GM18520 (cell line): ENCODE measurements around the gene FNDC3B.

Experiments used
- ATAC-seq: cut with Tn5 transposase; IDR thresholded peaks from one replicate; pipeline ENCODE4 v1.9.1; 2021; ENCODE audit not compliant: unreplicated experiment

Gene FNDC3B

GRCh38 chr3:172147113-172147818 is 107.9 kb downstream of the FNDC3B start:
- ATAC-seq, result no peak

- ATAC-seq, result no peak
These were observed 108.9 kb downstream of the FNDC3B start for GRCh38 chr3:172148241-172148640.

GRCh38 chr3:172148702-172149565 is 109.6 kb downstream of the FNDC3B start:
- no peak for ATAC-seq

GRCh38 chr3:172150268-172150667 is 110.9 kb downstream of the FNDC3B start:
- ATAC-seq, result no peak

- ATAC-seq, result no peak
These were observed 111.7 kb downstream of the FNDC3B start for GRCh38 chr3:172150913-172151650.

GRCh38 chr3:172151651-172152649 is 112.6 kb downstream of the FNDC3B start:
- no peak for ATAC-seq

- ATAC-seq, result no peak
These were observed 113.5 kb downstream of the FNDC3B start for GRCh38 chr3:172152874-172153273.

GRCh38 chr3:172153335-172153861 is 114.0 kb downstream of the FNDC3B start:
- no peak for ATAC-seq

- peak; percentile 74 for ATAC-seq
These were observed 115.6 kb downstream of the FNDC3B start for GRCh38 chr3:172154768-172155664.

- no peak for ATAC-seq
These were observed 116.7 kb downstream of the FNDC3B start for GRCh38 chr3:172155897-172156585.

GRCh38 chr3:172156586-172156955 is 117.2 kb downstream of the FNDC3B start:
- ATAC-seq, result no peak

GRCh38 chr3:172157564-172158258 is 118.3 kb downstream of the FNDC3B start:
- no peak for ATAC-seq

GRCh38 chr3:172158741-172159140 is 119.4 kb downstream of the FNDC3B start:
- no peak for ATAC-seq

GRCh38 chr3:172159376-172159775 is 120.0 kb downstream of the FNDC3B start:
- no peak for ATAC-seq

GRCh38 chr3:172159962-172160538 is 120.7 kb downstream of the FNDC3B start:
- ATAC-seq, result no peak

- ATAC-seq, result no peak
These were observed 121.9 kb downstream of the FNDC3B start for GRCh38 chr3:172161133-172161789.

- ATAC-seq, result no peak
These were observed 122.6 kb downstream of the FNDC3B start for GRCh38 chr3:172161959-172162358.
